Natural killer cell (primary cell): Measurements from ENCODE around the gene ZNF407. TPM values are rescaled to one million over a fixed set of nuclear protein-coding genes. Genes with fewer than 3 reads are reported as not detected.

Experiments
- ATAC-seq, 3 donors: fragments of 150-1000 bp in 2 of 3; fragments of 200-7000 bp in 1 of 3; cut with Tn5 transposase; 1 replicate in 1 of 3; 2 replicates in 2 of 3; pipeline ENCODE4 v1.10.0; 2021; ENCODE audit warnings: mild to moderate bottlenecking in 2 of 3, moderate library complexity in 2 of 3
- DNase-seq, 2 donors: peaks; one replicate each; pipeline versions ENCODE4 v3.0.0 to v3.0.0-alpha.2; 2013 to 2021; ENCODE audit warnings: mixed read lengths in 1 of 2
- H3K27ac ChIP-seq: one replicate; pipeline ENCODE4 v1.5.1; 2013; ENCODE audit warnings: mild to moderate bottlenecking, low read length
- H3K27me3 ChIP-seq: one replicate; pipeline ENCODE4 v1.6.1; 2013; ENCODE audit warnings: low read length; ENCODE audit not compliant: control insufficient read depth, insufficient read depth
- H3K36me3 ChIP-seq: one replicate; pipeline ENCODE4 v1.6.1; 2013; ENCODE audit warnings: low read length; ENCODE audit not compliant: control insufficient read depth, insufficient read depth
- H3K4me1 ChIP-seq: one replicate; pipeline ENCODE4 v1.6.1; 2013; ENCODE audit warnings: low read length; ENCODE audit not compliant: control insufficient read depth, insufficient read depth
- H3K4me3 ChIP-seq: one replicate; pipeline ENCODE4 v1.5.1; 2013; ENCODE audit warnings: low read length
- H3K9me3 ChIP-seq: one replicate; pipeline ENCODE4 v1.6.1; 2013; ENCODE audit warnings: low read length; ENCODE audit not compliant: control insufficient read depth, insufficient read depth
- H3K27ac Mint-ChIP-seq, 2 donors: one replicate each; pipeline ENCODE4 v1.8.0; 2022; ENCODE audit warnings: mild to moderate bottlenecking in 2 of 2, mixed read lengths in 2 of 2, moderate library complexity in 1 of 2
- H3K27me3 Mint-ChIP-seq, 2 donors: one replicate each; pipeline ENCODE4 v1.8.0; 2022; ENCODE audit warnings: low read depth in 2 of 2, mixed read lengths in 2 of 2
- H3K36me3 Mint-ChIP-seq: one replicate; pipeline ENCODE4 v1.8.0; 2022; ENCODE audit warnings: mixed read lengths
- H3K4me1 Mint-ChIP-seq, 2 donors: one replicate each; pipeline ENCODE4 v1.8.0; 2022; ENCODE audit warnings: mixed read lengths in 2 of 2
- H3K4me3 Mint-ChIP-seq: one replicate; pipeline ENCODE4 v1.8.0; 2022; ENCODE audit warnings: mild to moderate bottlenecking, moderate library complexity, mixed read lengths
- H3K9me3 Mint-ChIP-seq, 2 donors: one replicate each; pipeline ENCODE4 v1.8.0; 2022; ENCODE audit warnings: mixed read lengths in 2 of 2
- WGBS: methylation state at CpG from one replicate; pipeline ENCODE4 v1.1.7; 2013; ENCODE audit warnings: missing lambda C conversion rate; ENCODE audit not compliant: insufficient coverage; 5-methylcytosine and 5-hydroxymethylcytosine counted together
- intact Hi-C: fragments of 100-400 bp; cut with micrococcal nuclease; formaldehyde crosslinking; loops from one replicate; pipeline ENCODE4 v1.14.2; 2022
- total RNA-seq, 4 donors: library from RNA; stranded (reverse); fragments of 120-200 nt in 1 of 4; gene quantifications; one replicate each; pipeline versions ENCODE4 v1.2.3 to v1.2.4, GENCODE V29; 2013 to 2022
- TF ChIP-seq, protein P1 (sequence below): fragments of 200-600 bp; IDR thresholded peaks from one replicate; pipeline ENCODE4 v1.8.0; 2022; ENCODE audit warnings: antibody characterized with exemption

ZNF407 gene
- total RNA-seq, 3 donors from 2014 or later (not counting 1 experiment from before 2014, with no cell fraction given): 28.4 to 36.7 (median 36.3) TPM

DNA sequence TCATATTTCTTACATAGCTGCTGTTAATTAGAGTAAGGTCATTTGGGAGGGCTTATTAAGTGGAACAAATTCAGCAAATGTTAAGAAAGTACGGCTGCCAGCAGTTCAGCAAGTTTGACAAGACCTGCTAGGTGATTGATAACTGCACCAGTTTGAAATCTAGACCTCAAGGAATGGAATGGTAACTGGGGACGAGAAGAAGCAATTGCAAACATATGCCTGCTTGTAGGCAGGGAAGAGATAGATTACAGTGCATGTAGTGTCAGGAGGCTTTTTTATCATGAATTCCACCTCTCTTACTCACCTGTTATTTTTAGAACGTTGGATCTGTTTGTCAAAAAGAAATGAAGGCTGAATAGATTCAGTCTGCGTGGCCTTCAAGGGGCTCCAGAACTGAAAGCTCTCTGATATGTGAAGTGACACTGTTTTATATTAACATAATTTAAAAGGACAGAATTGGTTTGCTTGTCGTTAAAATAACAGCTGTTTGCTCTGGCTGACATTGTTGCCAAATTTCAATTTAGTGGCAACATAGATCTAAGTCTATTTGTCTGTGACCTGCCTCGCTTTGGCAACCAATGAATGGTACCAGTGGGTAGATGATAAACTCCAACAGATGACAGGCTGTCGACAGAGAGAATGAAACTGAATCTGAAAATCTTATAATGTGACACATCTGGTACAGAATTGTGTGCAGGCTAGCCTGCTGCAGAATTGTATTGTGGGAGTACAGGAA lies 199.3 kb downstream of the ZNF407 start:
- intact Hi-C loops: no loop called here

DNA sequence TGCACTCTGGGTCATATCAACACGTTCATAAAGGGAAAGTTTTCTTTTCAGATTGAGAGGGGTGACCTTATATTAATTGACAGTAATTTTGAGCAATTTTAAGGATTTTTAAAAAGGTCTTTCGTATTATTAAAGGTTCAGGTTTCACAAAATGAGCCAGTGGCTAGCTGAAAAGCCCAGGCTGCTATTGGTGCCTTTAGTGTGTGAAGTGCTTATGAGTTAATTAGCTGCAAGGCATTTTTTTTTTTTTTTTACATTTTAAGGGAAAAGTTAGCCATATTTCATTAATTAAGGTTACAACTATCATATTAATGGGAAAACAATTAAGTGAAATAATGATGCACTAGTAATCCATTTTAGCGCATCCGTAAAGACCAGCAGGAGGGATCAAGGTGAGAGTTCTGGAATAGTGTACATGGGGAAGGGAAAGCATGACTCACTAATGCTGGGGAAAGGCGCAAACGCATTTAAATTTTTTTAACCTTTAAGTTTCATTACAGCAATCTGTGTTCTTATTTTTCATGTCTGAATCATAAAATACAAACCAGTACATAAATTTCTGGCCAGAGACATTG lies 200.0 kb downstream of the ZNF407 start:
- Mint-ChIP-seq H3K36me3 (no peaks in the 10 kb centered on the region), H3K4me1 (peaks cover 0 to 5% of the 10 kb centered on the region in 2 donors), H3K4me3 (no peak overlapping the region), H3K27ac (no peak overlapping the region), H3K27me3 (no peaks in the 10 kb centered on the region), H3K9me3 (no peaks in the 10 kb centered on the region)
- TF ChIP-seq, protein P1, sequence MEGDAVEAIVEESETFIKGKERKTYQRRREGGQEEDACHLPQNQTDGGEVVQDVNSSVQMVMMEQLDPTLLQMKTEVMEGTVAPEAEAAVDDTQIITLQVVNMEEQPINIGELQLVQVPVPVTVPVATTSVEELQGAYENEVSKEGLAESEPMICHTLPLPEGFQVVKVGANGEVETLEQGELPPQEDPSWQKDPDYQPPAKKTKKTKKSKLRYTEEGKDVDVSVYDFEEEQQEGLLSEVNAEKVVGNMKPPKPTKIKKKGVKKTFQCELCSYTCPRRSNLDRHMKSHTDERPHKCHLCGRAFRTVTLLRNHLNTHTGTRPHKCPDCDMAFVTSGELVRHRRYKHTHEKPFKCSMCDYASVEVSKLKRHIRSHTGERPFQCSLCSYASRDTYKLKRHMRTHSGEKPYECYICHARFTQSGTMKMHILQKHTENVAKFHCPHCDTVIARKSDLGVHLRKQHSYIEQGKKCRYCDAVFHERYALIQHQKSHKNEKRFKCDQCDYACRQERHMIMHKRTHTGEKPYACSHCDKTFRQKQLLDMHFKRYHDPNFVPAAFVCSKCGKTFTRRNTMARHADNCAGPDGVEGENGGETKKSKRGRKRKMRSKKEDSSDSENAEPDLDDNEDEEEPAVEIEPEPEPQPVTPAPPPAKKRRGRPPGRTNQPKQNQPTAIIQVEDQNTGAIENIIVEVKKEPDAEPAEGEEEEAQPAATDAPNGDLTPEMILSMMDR: no peak
- intact Hi-C loops: no loop called here
- ATAC-seq (no peak), DNase-seq (no peak)
- WGBS: 89% methylated on average over 6 of the region's 6 CpGs
- Histone ChIP-seq H3K27me3 (no peaks in the 10 kb centered on the region), H3K27ac (no peak overlapping the region), H3K4me1 (no peaks in the 10 kb centered on the region), H3K4me3 (no peak overlapping the region), H3K36me3 (no peaks in the 10 kb centered on the region), H3K9me3 (no peaks in the 10 kb centered on the region)

More for the DNA sequence above, 199.3 kb downstream of the ZNF407 start:
- H3K27ac ChIP-seq: no peak overlapping the region
- H3K27me3 Mint-ChIP-seq: no peaks in the 10 kb centered on the region
- TF ChIP-seq, protein P1: no peak
- no peak overlapping the region for H3K4me3 ChIP-seq
- DNase-seq (no peak), ATAC-seq (no peak)
- no peaks in the 10 kb centered on the region for H3K4me1 ChIP-seq
- peaks cover 0 to 5% of the 10 kb centered on the region in 2 donors for H3K4me1 Mint-ChIP-seq
- H3K36me3 Mint-ChIP-seq: no peaks in the 10 kb centered on the region
- H3K27me3 ChIP-seq: no peaks in the 10 kb centered on the region
- no peaks in the 10 kb centered on the region for H3K9me3 Mint-ChIP-seq
- H3K36me3 ChIP-seq: no peaks in the 10 kb centered on the region
- no peak overlapping the region for H3K27ac Mint-ChIP-seq
- no peak overlapping the region for H3K4me3 Mint-ChIP-seq
- WGBS: 86% methylated on average over 6 of the region's 7 CpGs
- H3K9me3 ChIP-seq: no peaks in the 10 kb centered on the region

DNA sequence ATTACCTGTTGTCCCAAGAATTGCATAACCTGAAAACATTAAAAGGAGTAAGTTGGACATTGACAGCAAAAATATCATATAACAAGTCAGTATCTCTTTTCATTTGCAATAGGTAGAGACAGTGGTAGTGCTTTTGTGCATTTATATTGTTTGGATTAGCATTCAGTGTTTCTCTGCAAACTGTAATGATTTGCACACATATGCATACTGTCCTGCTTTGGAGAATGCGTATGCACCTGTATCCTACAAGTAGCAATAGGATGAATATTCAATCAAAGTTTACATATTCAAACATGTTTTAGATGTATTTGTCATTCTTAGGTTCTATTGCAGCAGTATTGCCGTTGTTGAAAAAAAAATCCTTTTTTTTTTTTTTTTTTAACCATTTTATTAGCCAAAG lies 201.9 kb downstream of the ZNF407 start:
- Histone ChIP-seq H3K27me3 (no peaks in the 10 kb centered on the region), H3K36me3 (no peaks in the 10 kb centered on the region), H3K4me1 (no peaks in the 10 kb centered on the region), H3K27ac (no peak overlapping the region), H3K4me3 (no peak overlapping the region), H3K9me3 (no peaks in the 10 kb centered on the region)
- Mint-ChIP-seq H3K9me3 (no peaks in the 10 kb centered on the region), H3K4me3 (no peak overlapping the region), H3K4me1 (peaks cover 0 to 5% of the 10 kb centered on the region in 2 donors), H3K27me3 (no peaks in the 10 kb centered on the region), H3K36me3 (no peaks in the 10 kb centered on the region), H3K27ac (no peak overlapping the region)
- TF ChIP-seq, protein P1: no peak
- 100% methylated on average over 2 of the region's 2 CpGs for WGBS
- ATAC-seq: no peak
- intact Hi-C loops: no loop called here
- DNase-seq: no peak
